ENCODE results near the gene RBPJ.

GRCh38 chr4:26303008-26303407 is 17.8 kb upstream of the RBPJ start:
- TF ChIP-seq CTCF (conservative IDR thresholded peaks at IDR 0.05) (no peak), ZFX (IDR thresholded peaks at IDR 0.05) (no peak)
